OCI-LY1 (cell line): ENCODE results near the gene RAD51B.
"Not testable (repeated sequence)": the region's sequence is repeated elsewhere in the genome, so short reads cannot be mapped to it uniquely, and the experiment has no call there.

Source experiments
- H2AFZ ChIP-seq: fragments of 200-600 bp; sonication (generic), shearing (Covaris generic); 2 replicates; pipeline ENCODE4 v1.6.0; 2014; ENCODE audit warnings: antibody characterized with exemption, mild to moderate bottlenecking, low read length
- H3F3A ChIP-seq: fragments of 200-600 bp; sonication (generic), shearing (Covaris generic); 2 replicates; pipeline ENCODE4 v1.6.0; 2014; ENCODE audit warnings: mild to moderate bottlenecking, antibody characterized with exemption, low read length, moderate library complexity; ENCODE audit not compliant: insufficient read depth
- H3K27ac ChIP-seq: fragments of 200-600 bp; sonication (generic); 2 replicates; pipeline ENCODE4 v1.5.1; 2014; ENCODE audit warnings: low read length, mixed run types, mild to moderate bottlenecking, low read depth; ENCODE audit not compliant: poor library complexity, severe bottlenecking
- H3K27me3 ChIP-seq: fragments of 200-600 bp; sonication (generic); 2 replicates; pipeline ENCODE4 v1.6.0; 2014; ENCODE audit warnings: antibody characterized with exemption, mild to moderate bottlenecking, low read length, moderate library complexity; ENCODE audit not compliant: insufficient read depth
- H3K36me3 ChIP-seq: fragments of 200-600 bp; sonication (generic); 2 replicates; pipeline ENCODE4 v1.6.1; 2014; ENCODE audit warnings: mild to moderate bottlenecking, antibody characterized with exemption, low read length, moderate library complexity, mixed read lengths; ENCODE audit not compliant: insufficient read depth
- H3K4me1 ChIP-seq: fragments of 200-600 bp; sonication (generic); 2 replicates; pipeline ENCODE4 v1.5.1; 2014; ENCODE audit warnings: mild to moderate bottlenecking, low read length, moderate library complexity; ENCODE audit not compliant: insufficient read depth, severe bottlenecking
- H3K4me2 ChIP-seq: fragments of 200-600 bp; sonication (generic), shearing (Covaris generic); 2 replicates; pipeline ENCODE4 v1.6.1; 2014; ENCODE audit warnings: low read length
- H3K4me3 ChIP-seq: fragments of 200-600 bp; sonication (generic); 2 replicates; pipeline ENCODE4 v1.5.1; 2014; ENCODE audit warnings: low read length, low read depth, mild to moderate bottlenecking, mixed read lengths; ENCODE audit not compliant: poor library complexity, severe bottlenecking
- H3K79me2 ChIP-seq: fragments of 200-600 bp; shearing (Covaris generic); 2 replicates; pipeline ENCODE4 v1.6.1; 2016; ENCODE audit warnings: mixed run types, low read length, mixed read lengths; ENCODE audit not compliant: insufficient read depth
- H3K9ac ChIP-seq: fragments of 200-600 bp; sonication (generic), shearing (Covaris generic); 2 replicates; pipeline ENCODE4 v1.6.1; 2014; ENCODE audit warnings: mild to moderate bottlenecking, low read length, mixed read lengths
- H3K9me2 ChIP-seq: fragments of 200-600 bp; sonication (generic), shearing (Covaris generic); 2 replicates; pipeline ENCODE4 v1.6.1; 2014; ENCODE audit warnings: low read depth, mild to moderate bottlenecking, low read length, mixed read lengths
- H3K9me3 ChIP-seq: fragments of 200-600 bp; shearing (Covaris generic); 2 replicates; pipeline ENCODE4 v1.6.1; 2014; ENCODE audit warnings: low read length, mixed read lengths
- H4K20me1 ChIP-seq: fragments of 200-600 bp; sonication (generic), shearing (Covaris generic); 2 replicates; pipeline ENCODE4 v1.6.0; 2016; ENCODE audit warnings: mild to moderate bottlenecking, low read length; ENCODE audit not compliant: insufficient read depth
- EZH2 ChIP-seq: fragments of 200-600 bp; sonication (generic), shearing (Covaris generic); IDR thresholded peaks from 2 replicates; pipeline ENCODE4 v1.8.0; 2017; ENCODE audit warnings: borderline replicate concordance, mixed run types, mild to moderate bottlenecking, antibody characterized with exemption, low read length, moderate library complexity, mixed read lengths
- TF ChIP-seq, protein P1 (sequence below): fragments of 200-600 bp; sonication (generic), shearing (Covaris generic); IDR thresholded peaks from 2 replicates; pipeline ENCODE4 v1.5.1; 2017; ENCODE audit warnings: mild to moderate bottlenecking, antibody characterized with exemption, low read length, moderate library complexity, mixed read lengths

The RAD51B gene

DNA sequence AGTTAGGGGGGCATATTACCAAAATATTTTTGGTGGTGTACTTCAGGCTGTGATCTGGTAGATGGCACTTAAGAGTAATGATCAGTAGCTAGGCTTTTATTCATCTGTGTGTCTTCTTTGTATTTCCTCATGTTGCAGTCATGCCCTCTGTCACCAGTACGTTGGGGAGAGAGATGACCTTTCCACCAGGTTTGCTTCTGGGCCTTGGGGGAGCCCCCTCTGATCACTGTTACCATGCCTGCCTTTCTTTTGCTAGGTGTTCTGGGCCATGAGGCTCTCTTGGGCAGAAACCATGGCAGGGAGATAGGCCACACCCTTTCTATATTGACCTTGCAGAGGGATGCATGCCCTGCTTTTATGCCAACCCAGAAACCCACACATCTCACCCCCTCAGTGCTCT, 208.5 kb downstream of the RAD51B start:
- no peak overlapping the region for H3K9ac ChIP-seq
- no peak overlapping the region for H3K4me2 ChIP-seq
- no peak overlapping the region for H2AFZ ChIP-seq
- no peaks in the 10 kb centered on the region for H4K20me1 ChIP-seq
- no peaks in the 10 kb centered on the region for H3K79me2 ChIP-seq
- TF ChIP-seq, protein P1, sequence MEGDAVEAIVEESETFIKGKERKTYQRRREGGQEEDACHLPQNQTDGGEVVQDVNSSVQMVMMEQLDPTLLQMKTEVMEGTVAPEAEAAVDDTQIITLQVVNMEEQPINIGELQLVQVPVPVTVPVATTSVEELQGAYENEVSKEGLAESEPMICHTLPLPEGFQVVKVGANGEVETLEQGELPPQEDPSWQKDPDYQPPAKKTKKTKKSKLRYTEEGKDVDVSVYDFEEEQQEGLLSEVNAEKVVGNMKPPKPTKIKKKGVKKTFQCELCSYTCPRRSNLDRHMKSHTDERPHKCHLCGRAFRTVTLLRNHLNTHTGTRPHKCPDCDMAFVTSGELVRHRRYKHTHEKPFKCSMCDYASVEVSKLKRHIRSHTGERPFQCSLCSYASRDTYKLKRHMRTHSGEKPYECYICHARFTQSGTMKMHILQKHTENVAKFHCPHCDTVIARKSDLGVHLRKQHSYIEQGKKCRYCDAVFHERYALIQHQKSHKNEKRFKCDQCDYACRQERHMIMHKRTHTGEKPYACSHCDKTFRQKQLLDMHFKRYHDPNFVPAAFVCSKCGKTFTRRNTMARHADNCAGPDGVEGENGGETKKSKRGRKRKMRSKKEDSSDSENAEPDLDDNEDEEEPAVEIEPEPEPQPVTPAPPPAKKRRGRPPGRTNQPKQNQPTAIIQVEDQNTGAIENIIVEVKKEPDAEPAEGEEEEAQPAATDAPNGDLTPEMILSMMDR = no peak
- TF ChIP-seq EZH2 = no peak
- H3F3A ChIP-seq = no peaks in the 10 kb centered on the region
- H3K27ac ChIP-seq = no peak overlapping the region
- no peaks in the 10 kb centered on the region for H3K4me1 ChIP-seq
- H3K27me3 ChIP-seq = no peaks in the 10 kb centered on the region
- H3K9me3 ChIP-seq = peaks cover 3% of the 10 kb centered on the region; the same call in 1 of the 2 replicates
- H3K4me3 ChIP-seq = no peak overlapping the region
- no peaks in the 10 kb centered on the region for H3K9me2 ChIP-seq
- no peaks in the 10 kb centered on the region for H3K36me3 ChIP-seq

DNA sequence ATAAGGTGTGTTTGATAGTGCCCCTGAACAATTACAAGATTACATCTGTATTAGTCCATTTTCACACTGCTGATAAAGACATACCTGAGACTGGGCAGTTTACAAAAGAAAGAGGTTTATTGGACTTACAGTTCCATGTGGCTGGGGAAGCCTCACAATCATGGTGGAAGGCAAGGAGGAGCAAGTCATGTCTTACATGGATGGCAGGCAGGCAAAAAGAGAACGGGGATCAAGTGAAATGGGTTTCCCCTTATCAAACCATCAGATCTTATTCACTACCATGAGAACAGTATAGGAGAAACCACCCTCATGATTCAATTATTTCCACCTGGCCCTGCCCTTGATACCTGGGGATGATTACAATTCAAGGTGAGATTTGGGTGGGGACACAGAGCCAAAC, 211.4 kb downstream of the RAD51B start:
- not testable (repeated sequence) for H3K4me1 ChIP-seq, H3K9me3 ChIP-seq, H3K27me3 ChIP-seq, H3K4me2 ChIP-seq, H3K4me3 ChIP-seq, H3K9me2 ChIP-seq, H4K20me1 ChIP-seq, H3K27ac ChIP-seq, H3K79me2 ChIP-seq, H2AFZ ChIP-seq, H3K9ac ChIP-seq, H3K36me3 ChIP-seq, H3F3A ChIP-seq

DNA sequence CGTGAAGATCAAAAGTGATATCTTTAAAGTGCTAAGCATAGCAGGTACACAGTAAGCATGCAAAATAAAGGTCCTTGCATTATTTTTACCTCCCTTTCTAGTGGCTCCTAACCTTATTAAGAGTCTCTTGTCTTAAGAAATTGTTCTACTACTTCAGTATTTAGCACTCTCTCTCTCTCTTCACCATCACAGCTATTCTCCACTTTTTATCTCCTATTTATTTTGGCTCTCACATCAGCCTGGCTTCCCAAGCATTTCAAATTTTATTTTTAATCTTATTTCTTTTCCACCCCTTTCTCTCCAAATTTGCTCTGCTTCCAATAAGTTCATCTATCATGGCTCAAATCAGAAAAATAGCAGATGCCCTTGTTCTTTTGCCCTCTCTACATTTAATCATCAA, 212.6 kb downstream of the RAD51B start:
- H3K4me1 ChIP-seq = no peaks in the 10 kb centered on the region
- no peak overlapping the region for H3K4me2 ChIP-seq
- H3K79me2 ChIP-seq = no peaks in the 10 kb centered on the region
- H3K27ac ChIP-seq = no peak overlapping the region
- no peak overlapping the region for H3K9ac ChIP-seq
- H3K27me3 ChIP-seq = no peaks in the 10 kb centered on the region
- H3K9me3 ChIP-seq = peaks cover 3% of the 10 kb centered on the region; the same call in 1 of the 2 replicates
- no peaks in the 10 kb centered on the region for H3F3A ChIP-seq
- H3K36me3 ChIP-seq = no peaks in the 10 kb centered on the region
- no peak overlapping the region for H3K4me3 ChIP-seq
- no peaks in the 10 kb centered on the region for H4K20me1 ChIP-seq
- H2AFZ ChIP-seq = no peak overlapping the region
- H3K9me2 ChIP-seq = no peaks in the 10 kb centered on the region
- TF ChIP-seq EZH2 = no peak
- TF ChIP-seq, protein P1 = no peak

DNA sequence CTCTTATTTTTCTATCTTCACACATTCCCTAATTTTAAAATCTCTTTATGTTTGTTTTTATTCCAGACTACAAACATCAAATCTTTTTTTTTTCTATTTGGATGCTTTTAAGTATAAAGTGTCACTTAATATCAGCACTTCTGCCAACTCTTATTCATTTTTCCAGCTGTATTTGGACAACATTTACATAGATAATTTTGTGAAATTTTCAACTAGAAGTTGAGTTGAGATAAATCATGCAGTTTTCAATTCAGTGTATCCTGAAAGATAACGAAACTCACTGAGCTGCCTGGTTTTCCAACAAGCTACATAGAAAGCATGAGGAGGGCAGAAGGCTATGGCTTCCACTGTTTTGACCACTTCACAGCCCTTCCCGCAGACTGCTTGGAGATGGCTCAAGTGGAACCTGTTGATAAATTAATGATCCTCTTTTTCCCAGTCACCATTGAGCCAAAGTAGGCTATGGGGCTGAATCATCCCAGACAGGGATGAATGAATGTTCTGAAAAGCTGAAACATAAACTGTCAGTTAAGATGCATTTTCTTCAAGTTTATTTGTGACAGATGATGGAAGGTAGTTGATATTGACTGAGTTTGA, 213.9 kb downstream of the RAD51B start:
- H3K79me2 ChIP-seq = no peaks in the 10 kb centered on the region
- H3K4me2 ChIP-seq = no peak overlapping the region
- no peaks in the 10 kb centered on the region for H3K36me3 ChIP-seq
- no peak overlapping the region for H3K27ac ChIP-seq
- H2AFZ ChIP-seq = no peak overlapping the region
- no peaks in the 10 kb centered on the region for H3F3A ChIP-seq
- no peaks in the 10 kb centered on the region for H3K9me2 ChIP-seq
- H4K20me1 ChIP-seq = no peaks in the 10 kb centered on the region
- H3K27me3 ChIP-seq = no peaks in the 10 kb centered on the region
- no peaks in the 10 kb centered on the region for H3K4me1 ChIP-seq
- TF ChIP-seq, protein P1 = no peak
- no peak for TF ChIP-seq EZH2
- no peak overlapping the region for H3K9ac ChIP-seq
- H3K9me3 ChIP-seq = peaks cover 3% of the 10 kb centered on the region; the same call in 1 of the 2 replicates
- no peak overlapping the region for H3K4me3 ChIP-seq
